AG09319 (cell line): ENCODE data around the gene PTPN7.

ENCODE experiments used
- DNase-seq: peaks from one replicate; pipeline ENCODE4 v3.0.0-alpha.2; 2010; ENCODE audit warnings: low read depth; ENCODE audit errors: extremely low read depth
- CTCF ChIP-seq: IDR thresholded peaks from 2 replicates; pipeline ENCODE4 v1.5.1; 2011; ENCODE audit warnings: low read depth, mild to moderate bottlenecking, inconsistent platforms, low read length, moderate library complexity

Gene PTPN7

GRCh38 chr1:202127061-202127460 is 33.3 kb downstream of the PTPN7 start:
- TF ChIP-seq CTCF = no peak
- DNase-seq = no peak

- TF ChIP-seq CTCF = no peak
- no peak for DNase-seq
Observed at GRCh38 chr1:202126426-202126825, 34.0 kb downstream of the PTPN7 start.

- DNase-seq = no peak
- TF ChIP-seq CTCF = no peak
Observed at GRCh38 chr1:202125611-202126010, 34.8 kb downstream of the PTPN7 start.

- DNase-seq = no peak
- no peak for TF ChIP-seq CTCF
Observed at GRCh38 chr1:202124142-202124541, 36.3 kb downstream of the PTPN7 start.

GRCh38 chr1:202123336-202123813 is 37.0 kb downstream of the PTPN7 start:
- no peak for DNase-seq

GRCh38 chr1:202122639-202123335 is 37.6 kb downstream of the PTPN7 start, which contains the start of gene GPR37L1:
TSS of gene GPR37L1 (plus strand) at chr1:202122917. CDS start at chr1:202122964, 47 bp downstream.
- peak; percentile 57 for TF ChIP-seq CTCF
- DNase-seq = no peak

More at GRCh38 chr1:202123336-202123813, 37.0 kb downstream of the PTPN7 start:
- TF ChIP-seq CTCF = no peak

GRCh38 chr1:202121006-202121405 is 39.4 kb downstream of the PTPN7 start:
- TF ChIP-seq CTCF = no peak
- DNase-seq = no peak
